Vagina (tissue), 2 donors: ENCODE data around the gene INO80C.

Source experiments
- CTCF ChIP-seq, 3 experiments: fragments of 450-650 bp in 2 of 3; fragments of 200-600 bp in 1 of 3; sonication (generic) in 1 of 3; IDR thresholded peaks; one replicate each; pipeline ENCODE4 v1.5.1; 2017 to 2019; ENCODE audit warnings: antibody characterized with exemption in 3 of 3, mild to moderate bottlenecking in 2 of 3, moderate library complexity in 2 of 3
- POLR2A ChIP-seq, 2 donors: fragments of 450-650 bp; IDR thresholded peaks; one replicate each; pipeline ENCODE4 v1.6.1; 2017; ENCODE audit warnings: antibody characterized with exemption in 2 of 2, mild to moderate bottlenecking in 2 of 2, moderate library complexity in 2 of 2
- POLR2AphosphoS5 ChIP-seq, 2 donors: sonication (generic); formaldehyde crosslinking; IDR thresholded peaks; one replicate each; pipeline ENCODE4 v1.9.0; 2017; ENCODE audit warnings: antibody characterized with exemption in 2 of 2, mild to moderate bottlenecking in 2 of 2, low read depth in 1 of 2; ENCODE audit not compliant: insufficient read depth in 1 of 2

- no peak for TF ChIP-seq POLR2AphosphoS5 (IDR thresholded peaks at IDR 0.05; ENCODE audit: insufficient read depth in 1 of 2, low read depth in 1 of 2)
- no peak for TF ChIP-seq CTCF (IDR thresholded peaks at IDR 0.05)
- no peak for TF ChIP-seq POLR2A (IDR thresholded peaks at IDR 0.05)
These were observed 30.1 kb downstream of the INO80C start for GRCh38 chr18:35467624-35468016.
